Epithelial cell of esophagus (primary cell): ENCODE results near the gene FHIT.
A peak's percentile ranks its signal among the peaks of the same experiment; 100 is the strongest.

Source experiments
- DNase-seq: peaks from one replicate; pipeline ENCODE4 v3.0.0; 2010; ENCODE audit warnings: low read depth
- H3K4me3 ChIP-seq: 2 replicates; pipeline ENCODE4 v1.5.1; 2011; ENCODE audit warnings: mild to moderate bottlenecking, low read length, control low read depth
- TF ChIP-seq, protein P1 (sequence below): IDR thresholded peaks from 2 replicates; pipeline ENCODE4 v1.5.1; 2011; ENCODE audit warnings: low read depth, mild to moderate bottlenecking, low read length, control low read depth, inconsistent platforms; ENCODE audit not compliant: insufficient read depth; ENCODE audit errors: missing control alignments

FHIT gene

DNA sequence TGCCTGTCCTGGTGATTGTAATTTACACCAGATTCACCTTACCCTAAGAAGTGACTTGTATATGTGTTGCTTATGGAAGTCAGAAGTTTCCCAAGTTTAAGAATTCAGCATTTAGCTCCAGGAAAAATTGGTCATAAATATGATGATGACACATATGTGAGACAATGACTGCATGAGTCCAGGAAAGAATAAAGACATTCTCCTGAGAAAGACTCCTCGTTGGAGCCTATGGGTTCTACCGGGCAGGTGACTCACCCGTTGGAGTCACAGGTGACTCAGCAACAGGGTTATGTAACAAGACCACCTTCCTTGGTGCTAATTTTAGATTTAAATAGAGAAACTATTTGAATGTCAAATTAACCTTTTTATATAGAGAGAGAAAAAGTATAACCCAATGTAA is 662.4 kb downstream of the FHIT start:
- no peak overlapping the region for H3K4me3 ChIP-seq
- DNase-seq = peak; percentile 96
- TF ChIP-seq, protein P1, sequence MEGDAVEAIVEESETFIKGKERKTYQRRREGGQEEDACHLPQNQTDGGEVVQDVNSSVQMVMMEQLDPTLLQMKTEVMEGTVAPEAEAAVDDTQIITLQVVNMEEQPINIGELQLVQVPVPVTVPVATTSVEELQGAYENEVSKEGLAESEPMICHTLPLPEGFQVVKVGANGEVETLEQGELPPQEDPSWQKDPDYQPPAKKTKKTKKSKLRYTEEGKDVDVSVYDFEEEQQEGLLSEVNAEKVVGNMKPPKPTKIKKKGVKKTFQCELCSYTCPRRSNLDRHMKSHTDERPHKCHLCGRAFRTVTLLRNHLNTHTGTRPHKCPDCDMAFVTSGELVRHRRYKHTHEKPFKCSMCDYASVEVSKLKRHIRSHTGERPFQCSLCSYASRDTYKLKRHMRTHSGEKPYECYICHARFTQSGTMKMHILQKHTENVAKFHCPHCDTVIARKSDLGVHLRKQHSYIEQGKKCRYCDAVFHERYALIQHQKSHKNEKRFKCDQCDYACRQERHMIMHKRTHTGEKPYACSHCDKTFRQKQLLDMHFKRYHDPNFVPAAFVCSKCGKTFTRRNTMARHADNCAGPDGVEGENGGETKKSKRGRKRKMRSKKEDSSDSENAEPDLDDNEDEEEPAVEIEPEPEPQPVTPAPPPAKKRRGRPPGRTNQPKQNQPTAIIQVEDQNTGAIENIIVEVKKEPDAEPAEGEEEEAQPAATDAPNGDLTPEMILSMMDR = no peak

DNA sequence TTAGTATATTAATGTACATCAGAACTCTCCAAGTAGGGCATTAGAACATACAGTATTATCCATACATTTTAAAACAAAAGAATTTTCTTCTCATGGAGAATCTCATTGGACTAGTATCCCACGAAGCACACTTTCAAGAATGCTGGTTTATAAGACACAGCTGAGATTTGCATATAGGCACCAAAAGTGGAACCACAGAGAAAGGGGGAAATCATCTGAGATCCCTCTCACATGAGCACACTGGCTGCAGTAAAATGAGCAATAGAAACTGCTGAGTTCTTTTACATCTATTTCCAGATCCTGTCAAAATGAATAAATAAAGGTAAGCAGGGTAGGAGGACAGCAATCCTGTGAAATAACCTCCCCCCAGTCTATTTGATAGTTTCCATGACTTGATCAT is 665.3 kb downstream of the FHIT start:
- TF ChIP-seq, protein P1 = no peak
- H3K4me3 ChIP-seq = no peak overlapping the region
- no peak for DNase-seq

DNA sequence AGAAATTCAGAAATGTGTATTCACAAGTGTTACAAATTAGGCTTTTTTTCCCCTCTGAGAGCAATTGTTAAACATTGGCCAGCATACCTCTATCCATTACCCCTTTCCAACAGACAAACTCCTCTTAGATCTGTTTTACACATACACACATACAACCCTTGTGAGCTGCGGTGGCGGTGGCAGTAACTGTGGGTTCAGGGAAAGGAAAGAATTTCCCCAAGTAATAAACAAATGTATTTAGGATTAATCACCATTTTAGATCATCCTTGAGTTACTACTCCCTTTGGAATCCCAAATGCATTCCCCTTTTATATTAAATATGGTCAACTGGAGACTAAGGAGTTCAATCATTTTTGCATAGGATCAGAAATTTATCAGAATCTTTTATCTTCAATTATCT is 667.0 kb downstream of the FHIT start:
- no peak for DNase-seq
- no peak overlapping the region for H3K4me3 ChIP-seq
- TF ChIP-seq, protein P1 = no peak

DNA sequence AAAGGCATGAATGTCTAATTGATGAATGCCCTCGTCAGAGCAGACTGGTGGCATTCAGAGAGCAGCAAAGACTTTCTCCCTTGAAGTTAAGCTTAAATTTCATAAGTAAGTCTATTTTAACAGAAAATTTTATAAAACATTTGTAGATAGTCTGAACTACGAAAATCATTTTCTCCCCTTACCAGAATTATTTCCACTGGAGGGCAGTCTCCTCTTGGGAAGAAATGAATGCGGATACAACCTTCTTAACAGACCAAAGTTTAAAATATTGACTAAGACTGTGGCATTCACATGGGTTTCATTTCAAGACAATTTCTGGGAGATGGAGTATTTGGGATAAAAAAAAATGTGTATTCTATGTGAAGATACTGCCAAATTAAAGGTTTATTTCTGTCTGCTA is 669.0 kb downstream of the FHIT start:
- no peak overlapping the region for H3K4me3 ChIP-seq
- TF ChIP-seq, protein P1 = peak; percentile 25
- DNase-seq = no peak

DNA sequence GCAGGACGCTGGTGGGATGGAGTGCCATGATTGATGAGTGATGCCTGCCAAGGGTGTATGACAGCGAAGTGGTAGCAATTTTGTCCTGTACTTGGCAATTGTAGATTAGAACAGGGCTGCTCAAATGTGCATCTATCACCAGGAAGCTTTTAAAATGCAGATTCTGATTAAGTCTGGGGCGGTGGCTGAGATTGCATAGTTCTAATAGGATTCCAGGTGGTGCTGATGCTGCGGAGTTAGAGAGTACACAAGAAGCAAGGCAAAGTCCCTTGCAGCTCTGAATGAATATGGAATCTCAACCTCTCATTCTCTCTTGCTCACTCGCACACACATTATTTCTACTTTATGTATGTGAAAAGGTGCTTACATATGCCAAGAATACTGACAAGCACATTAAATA is 670.4 kb downstream of the FHIT start:
- DNase-seq = no peak
- no peak overlapping the region for H3K4me3 ChIP-seq
- TF ChIP-seq, protein P1 = no peak

DNA sequence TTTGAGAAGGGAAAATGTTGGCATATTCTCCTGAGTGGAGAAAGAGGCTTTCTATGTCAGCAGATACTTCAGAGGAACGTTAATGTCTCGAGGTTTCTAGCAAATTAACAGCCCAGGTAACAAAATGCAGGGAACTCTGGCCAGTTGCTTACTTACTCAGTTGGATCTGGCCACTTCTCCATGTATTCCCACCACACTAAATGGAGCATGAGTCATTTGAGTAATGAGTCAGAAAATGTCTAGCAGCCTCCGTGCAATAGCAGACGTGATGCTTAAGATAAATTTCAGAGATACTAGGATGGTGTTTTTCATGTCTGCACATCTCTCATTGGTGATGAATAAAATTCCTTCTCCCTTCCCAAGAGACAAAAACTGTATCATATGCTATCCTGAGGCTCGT is 671.5 kb downstream of the FHIT start:
- DNase-seq = peak; percentile 90
- TF ChIP-seq, protein P1 = no peak
- no peak overlapping the region for H3K4me3 ChIP-seq

DNA sequence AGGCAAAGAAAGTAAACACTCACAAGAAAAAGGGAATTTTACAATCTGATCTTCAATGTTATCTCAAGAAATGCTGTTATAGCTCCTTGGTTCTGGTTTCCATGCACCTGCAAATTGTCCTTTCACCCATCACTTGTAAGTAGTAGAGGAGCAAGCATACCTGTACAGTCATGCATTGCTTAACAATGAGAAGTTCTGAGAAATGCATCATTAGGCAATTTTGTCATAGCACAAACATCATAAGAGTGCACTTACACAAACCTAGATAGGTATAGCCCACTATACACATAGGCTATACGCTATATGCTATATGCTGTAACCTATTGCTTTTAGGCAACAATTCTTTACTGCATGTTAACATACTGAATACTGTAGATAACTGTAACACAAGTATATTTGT is 672.3 kb downstream of the FHIT start:
- TF ChIP-seq, protein P1 = no peak

More for the DNA sequence above, 672.3 kb downstream of the FHIT start:
- H3K4me3 ChIP-seq = no peak overlapping the region
- DNase-seq = peak; percentile 85
